HG02938 (cell line): ENCODE data around the gene DAW1.

Experiments used
- ATAC-seq: cut with Tn5 transposase; IDR thresholded peaks from one replicate; pipeline ENCODE4 v1.9.1; 2021; ENCODE audit warnings: mild to moderate bottlenecking, moderate library complexity; ENCODE audit not compliant: unreplicated experiment

DAW1 gene

GRCh38 chr2:227861011-227861410 is 10.4 kb upstream of the DAW1 start:
- no peak for ATAC-seq

- no peak for ATAC-seq
Measured at GRCh38 chr2:227862227-227862740, 9.1 kb upstream of the DAW1 start.

GRCh38 chr2:227862741-227863588 is 8.5 kb upstream of the DAW1 start:
- no peak for ATAC-seq

DNA sequence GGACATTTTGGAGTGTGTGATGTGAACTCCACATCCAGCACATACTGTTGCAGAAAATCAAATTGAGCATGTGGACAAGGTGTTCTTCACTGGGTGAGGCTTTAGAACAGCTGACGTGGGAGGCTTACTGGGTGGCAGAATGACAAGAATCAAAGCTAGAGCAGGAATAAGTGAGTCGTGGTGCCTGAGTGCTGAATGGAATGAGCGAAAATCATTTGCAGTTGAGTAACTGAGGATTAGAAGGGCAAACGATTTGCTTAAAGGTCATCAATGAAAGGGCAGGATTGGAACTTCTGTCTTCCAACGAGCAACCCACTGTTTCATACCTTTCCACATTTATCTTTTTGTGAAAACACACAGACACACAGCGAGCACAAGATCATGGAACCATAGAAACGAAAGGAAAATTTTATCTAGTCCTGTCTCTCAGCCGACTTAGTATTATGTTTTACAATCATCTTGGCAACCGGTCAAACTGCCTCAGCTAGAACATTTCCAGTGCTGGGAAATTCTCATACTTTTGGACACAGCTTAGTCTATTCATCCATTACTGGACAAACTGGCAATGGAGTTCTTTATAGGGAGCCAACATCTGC is 7.2 kb upstream of the DAW1 start:
- ATAC-seq = no peak

DNA sequence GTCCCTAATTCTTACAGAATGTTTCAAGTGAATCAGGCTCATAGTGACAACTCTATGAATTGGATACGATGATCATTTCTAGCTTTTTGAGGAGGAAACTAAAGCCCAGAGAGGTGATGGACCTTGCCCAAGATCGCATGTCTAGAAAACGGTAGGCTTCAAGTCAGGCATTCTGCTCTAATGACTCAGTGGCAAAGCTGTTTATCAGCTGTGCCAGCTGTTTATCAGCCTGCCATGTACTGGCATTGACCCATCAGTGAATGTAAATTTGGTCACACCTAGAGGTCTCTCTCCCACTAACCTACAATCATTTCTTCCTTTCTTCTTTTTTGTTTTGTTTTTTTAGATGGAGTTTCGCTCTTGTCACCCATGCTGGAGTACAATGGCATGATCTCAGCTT is 6.1 kb upstream of the DAW1 start:
- no peak for ATAC-seq

DNA sequence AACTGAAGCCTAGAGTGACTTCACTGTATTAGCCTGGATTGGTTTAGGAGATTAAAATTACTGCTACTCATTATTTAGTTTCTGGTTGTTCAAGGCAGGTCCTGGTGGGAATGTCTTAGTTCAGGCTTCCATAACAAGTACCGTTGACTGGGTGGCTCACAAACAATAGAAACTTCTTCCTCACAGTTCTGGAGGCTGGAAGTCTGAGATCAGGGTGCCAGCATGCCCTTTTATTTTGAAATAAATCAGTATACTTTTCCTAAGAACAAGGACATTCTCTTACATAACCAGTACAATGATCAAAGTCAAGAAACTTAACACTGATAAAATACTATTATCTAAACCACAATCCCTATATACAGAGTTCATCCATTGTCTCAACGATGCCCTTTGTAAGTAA is 4.0 kb upstream of the DAW1 start:
- no peak for ATAC-seq

GRCh38 chr2:227870710-227871374 is 589 bp upstream of the DAW1 start:
- ATAC-seq = peak; percentile 16

GRCh38 chr2:227872676-227873075 is 1.2 kb downstream of the DAW1 start:
- no peak for ATAC-seq

DNA sequence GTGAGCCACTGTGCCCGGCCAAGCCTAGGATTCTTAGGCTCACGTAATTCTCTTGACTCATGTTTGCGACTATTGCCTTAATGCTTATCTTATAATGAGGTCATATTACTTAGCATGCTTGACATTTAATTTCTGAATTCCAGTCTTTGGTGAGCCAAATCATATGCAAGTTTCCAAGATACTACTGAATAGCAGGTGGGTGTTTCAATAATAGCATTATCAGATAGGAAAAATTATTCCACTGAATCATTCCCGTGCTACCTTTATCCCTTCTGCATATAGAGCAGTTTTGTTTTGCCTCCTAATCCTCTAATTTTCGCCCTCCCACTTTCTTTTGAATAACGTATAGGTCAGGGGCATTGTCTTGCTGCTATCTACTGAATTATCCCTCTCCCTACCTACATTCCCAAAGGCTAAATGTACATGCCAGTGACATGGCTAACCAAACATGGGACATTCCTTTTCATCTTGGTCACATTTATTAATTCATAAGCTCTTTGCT is 4.9 kb downstream of the DAW1 start:
- ATAC-seq = no peak

DNA sequence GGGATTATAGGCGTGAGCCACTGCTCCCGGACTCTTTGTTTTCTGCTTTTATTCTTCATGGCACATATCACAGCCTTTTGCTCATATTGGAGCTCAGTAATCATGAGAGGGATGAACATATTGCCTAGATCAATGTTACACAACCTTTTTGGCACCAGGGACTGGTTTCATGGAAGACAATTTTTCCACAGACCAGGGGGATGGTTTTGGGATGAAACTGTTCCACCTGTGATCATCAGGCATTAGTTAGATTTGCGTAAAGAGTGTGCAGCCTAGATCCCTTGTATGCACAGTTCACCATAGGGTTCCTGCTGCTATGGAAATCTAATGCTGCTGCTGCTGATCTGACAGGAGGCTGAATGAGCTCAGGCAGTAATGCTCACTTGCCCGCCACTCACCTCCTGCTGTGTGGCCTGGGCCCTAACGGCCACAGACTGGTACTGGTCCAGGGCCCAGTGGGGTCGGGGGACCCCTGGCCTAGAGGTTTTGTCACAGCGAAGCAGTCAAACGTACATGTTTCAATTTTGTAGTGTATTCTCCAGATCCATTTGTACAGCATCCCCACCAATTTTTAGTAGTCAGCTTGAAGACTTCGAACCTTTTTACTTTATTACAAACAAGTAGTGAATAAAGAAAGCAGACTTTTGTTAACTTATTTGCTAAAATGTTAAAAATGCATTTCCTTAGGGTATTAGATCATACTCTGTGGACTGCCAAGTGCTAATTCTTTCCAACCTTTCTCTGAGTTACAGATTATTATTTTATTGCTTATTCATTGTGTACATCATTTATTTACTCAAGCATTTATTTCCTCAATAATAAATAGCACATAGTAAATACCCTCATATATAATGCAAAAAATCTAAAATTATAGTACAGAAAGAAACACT is 6.2 kb downstream of the DAW1 start:
- no peak for ATAC-seq

- no peak for ATAC-seq
Measured at GRCh38 chr2:227880460-227880859, 9.0 kb downstream of the DAW1 start.

GRCh38 chr2:227881866-227882517 is 10.6 kb downstream of the DAW1 start:
- peak; percentile 73 for ATAC-seq

GRCh38 chr2:227884511-227884947 is 13.1 kb downstream of the DAW1 start:
- peak; percentile 81 for ATAC-seq

DNA sequence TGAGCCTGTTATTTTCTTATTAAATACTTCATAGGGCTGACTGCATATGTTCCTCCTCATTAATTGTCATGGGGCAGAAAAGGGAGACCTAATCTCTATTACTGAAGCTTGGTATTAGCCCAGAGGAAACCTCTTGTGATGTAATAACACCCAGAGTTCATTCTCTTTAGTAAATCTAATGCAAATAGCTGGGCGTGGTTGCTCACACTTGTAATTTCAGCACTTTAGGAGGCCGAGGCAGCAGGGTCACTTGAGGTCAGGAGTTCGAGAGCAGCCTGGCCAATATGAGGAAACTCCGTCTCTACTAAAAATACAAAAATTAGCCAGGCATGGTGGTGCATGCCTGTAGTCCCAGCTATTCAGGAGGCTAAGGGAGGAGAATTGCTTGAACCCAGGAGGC is 14.7 kb downstream of the DAW1 start:
- ATAC-seq = no peak

DNA sequence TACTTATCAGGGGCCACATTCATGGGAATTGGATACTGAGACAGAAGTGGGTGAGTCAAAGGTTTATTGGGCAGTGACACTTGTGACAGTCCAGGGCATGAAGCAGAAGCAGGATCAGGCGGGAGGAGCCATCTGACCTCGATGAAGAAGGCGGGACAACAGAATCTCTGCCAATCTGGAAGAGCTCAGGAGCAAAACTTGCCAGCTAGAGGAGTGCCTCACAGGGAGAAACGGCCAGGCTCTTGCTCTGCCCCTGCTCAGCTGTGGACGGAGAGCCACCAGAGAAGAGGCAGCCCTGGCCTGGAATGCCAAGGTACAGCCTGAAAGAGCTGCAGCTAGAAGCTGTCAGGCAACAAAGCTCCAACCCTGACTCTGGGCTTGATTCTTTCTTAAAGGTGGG is 16.9 kb downstream of the DAW1 start:
- no peak for ATAC-seq

DNA sequence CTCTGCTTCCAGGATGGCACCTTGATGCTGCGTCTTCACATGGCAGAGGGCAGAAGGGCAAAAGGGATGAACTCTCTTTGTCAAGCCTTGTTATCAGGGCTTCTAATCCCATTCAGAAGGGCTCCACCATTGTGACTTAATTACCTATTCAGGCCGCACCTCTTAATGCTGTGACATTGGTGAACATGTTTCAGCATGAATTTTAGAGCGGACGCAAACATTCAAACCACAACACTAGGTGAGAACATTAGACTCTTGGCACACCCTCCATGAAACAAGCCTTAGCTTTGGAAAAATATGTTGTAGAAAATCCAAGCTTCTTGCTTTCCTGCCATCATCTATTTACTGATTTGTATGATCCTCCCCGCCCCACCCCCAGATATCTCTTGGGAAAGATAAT is 17.9 kb downstream of the DAW1 start:
- ATAC-seq = no peak

DNA sequence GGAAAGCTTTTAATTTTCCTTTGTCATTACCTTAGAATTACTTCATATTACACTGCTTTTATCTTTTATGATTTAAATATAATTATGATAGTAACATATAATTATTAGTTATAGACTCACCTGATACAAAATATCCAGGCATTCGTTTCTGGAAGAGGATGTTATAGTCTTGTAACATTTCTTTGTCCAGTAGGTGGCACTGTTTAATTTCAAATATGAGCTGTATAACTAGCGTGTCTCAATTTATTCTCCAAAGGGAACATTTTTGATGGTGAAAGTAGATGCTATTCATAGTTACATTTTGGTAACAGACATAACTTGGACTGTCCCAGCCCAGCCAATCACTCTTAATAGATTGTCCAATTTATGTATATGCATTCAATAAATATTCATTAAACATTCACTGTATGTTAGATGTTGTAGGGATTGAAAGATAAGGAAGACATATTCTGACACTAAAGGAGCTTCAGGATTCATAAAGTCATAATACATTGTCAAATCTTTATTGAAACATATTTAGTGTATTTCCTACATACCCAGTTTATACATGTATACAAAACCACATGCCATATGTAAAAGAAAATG is 19.2 kb downstream of the DAW1 start:
- ATAC-seq = peak; percentile 90

DNA sequence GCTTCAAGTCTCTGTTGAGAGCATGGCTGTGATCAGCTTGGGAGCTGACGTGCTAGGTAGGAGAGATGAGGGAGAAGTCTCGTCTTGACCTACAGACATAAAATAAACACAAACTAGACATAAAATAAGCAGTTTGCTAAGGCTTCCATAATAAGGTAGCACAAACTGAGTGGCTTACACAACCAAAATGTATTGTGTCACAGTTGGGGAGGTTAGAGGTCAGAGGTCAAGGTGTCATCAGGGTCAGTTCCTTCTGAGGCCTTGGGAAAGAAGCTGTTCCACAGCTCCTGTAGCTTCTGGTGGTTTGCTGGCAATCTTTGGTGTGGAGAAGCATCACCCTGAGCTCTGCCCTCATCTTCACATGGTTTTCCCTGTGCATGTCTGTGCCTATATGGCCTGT is 20.2 kb downstream of the DAW1 start:
- no peak for ATAC-seq

- no peak for ATAC-seq
Measured at GRCh38 chr2:227903381-227903780, 31.9 kb downstream of the DAW1 start.

DNA sequence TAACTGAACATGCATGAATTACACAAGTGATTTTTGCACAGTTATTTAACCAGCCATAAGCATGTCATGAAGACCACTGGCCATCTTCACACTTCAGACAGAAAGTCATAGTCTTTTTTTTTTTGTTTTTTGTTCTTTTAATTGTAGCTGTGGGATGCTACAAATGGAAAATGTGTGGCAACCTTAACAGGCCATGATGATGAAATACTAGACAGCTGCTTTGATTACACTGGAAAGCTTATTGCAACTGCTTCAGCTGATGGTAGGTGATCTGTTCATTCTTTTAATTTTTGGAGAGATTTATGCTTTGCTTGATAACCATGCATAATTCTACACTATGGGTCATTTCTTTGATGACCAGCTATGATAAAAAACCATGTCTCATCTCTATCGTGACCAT is 35.6 kb downstream of the DAW1 start:
- no peak for ATAC-seq
